CD4-positive, alpha-beta T cell treated with Interleukin-4 for 1 hour (primary cell): Measurements from ENCODE around the gene PRR29.
"Not testable (repeated sequence)": the region's sequence is repeated elsewhere in the genome, so short reads cannot be mapped to it uniquely, and the experiment has no call there.

ENCODE experiments used
- DNase-seq, 2 donors: peaks; one replicate each; pipeline ENCODE4 v3.0.0-alpha.2; 2020 to 2022

Gene PRR29

GRCh38 chr17:63998721-63999679 is 849 bp downstream of the PRR29 start:
- peak; percentile 25 to 45 for DNase-seq

GRCh38 chr17:63999680-64000531 is 1.8 kb downstream of the PRR29 start:
- DNase-seq = peak in 1 of 2 donors; percentile 11

GRCh38 chr17:64001091-64001579 is 3.0 kb downstream of the PRR29 start:
- peak in 1 of 2 donors; percentile 8 for DNase-seq

- peak in 1 of 2 donors; percentile 36 for DNase-seq
Measured at GRCh38 chr17:64001763-64002529, 3.8 kb downstream of the PRR29 start.

- DNase-seq = peak in 1 of 2 donors; percentile 10
Measured at GRCh38 chr17:64002658-64003525, 4.7 kb downstream of the PRR29 start.

- DNase-seq = peak in 1 of 2 donors; percentile 9
Measured at GRCh38 chr17:64003526-64004121, 5.5 kb downstream of the PRR29 start.

- no peak for DNase-seq
Measured at GRCh38 chr17:64004218-64004770, 6.1 kb downstream of the PRR29 start.

- no peak for DNase-seq
Measured at GRCh38 chr17:64004903-64005733, 7.0 kb downstream of the PRR29 start.

GRCh38 chr17:64005734-64006167 is 7.6 kb downstream of the PRR29 start:
- DNase-seq = no peak

GRCh38 chr17:64006361-64007088 is 8.4 kb downstream of the PRR29 start:
- DNase-seq = no peak

- DNase-seq = not testable (repeated sequence)
Measured at GRCh38 chr17:64007089-64007837, 9.1 kb downstream of the PRR29 start.

- DNase-seq = no peak
Measured at GRCh38 chr17:64007838-64008282, 9.7 kb downstream of the PRR29 start.

GRCh38 chr17:64008346-64008745 is 10.2 kb downstream of the PRR29 start:
- DNase-seq = no peak

GRCh38 chr17:64008830-64009229 is 10.7 kb downstream of the PRR29 start:
- DNase-seq = no peak

GRCh38 chr17:64009571-64010402 is 11.6 kb downstream of the PRR29 start:
- DNase-seq = no peak

- DNase-seq = no peak
Measured at GRCh38 chr17:64015447-64015846, 17.3 kb downstream of the PRR29 start.

GRCh38 chr17:64016231-64016784 is 18.2 kb downstream of the PRR29 start:
- peak in 1 of 2 donors; percentile 52 for DNase-seq
